Gastroesophageal sphincter (tissue), 3 donors: ENCODE data around the gene PLXDC1.

Source experiments
- POLR2A ChIP-seq, 2 donors: fragments of 450-650 bp; IDR thresholded peaks; one replicate each; pipeline ENCODE4 v1.6.1; 2017; ENCODE audit warnings: antibody characterized with exemption in 2 of 2, mild to moderate bottlenecking in 2 of 2, moderate library complexity in 1 of 2
- TF ChIP-seq, protein P1 (sequence below), 4 experiments: fragments of 200-600 bp in 2 of 4; fragments of 450-650 bp in 2 of 4; sonication (generic) in 1 of 4; IDR thresholded peaks; one replicate each; pipeline ENCODE4 v1.5.1; 2017 to 2019; ENCODE audit warnings: antibody characterized with exemption in 4 of 4, mild to moderate bottlenecking in 2 of 4, moderate library complexity in 2 of 4

DNA sequence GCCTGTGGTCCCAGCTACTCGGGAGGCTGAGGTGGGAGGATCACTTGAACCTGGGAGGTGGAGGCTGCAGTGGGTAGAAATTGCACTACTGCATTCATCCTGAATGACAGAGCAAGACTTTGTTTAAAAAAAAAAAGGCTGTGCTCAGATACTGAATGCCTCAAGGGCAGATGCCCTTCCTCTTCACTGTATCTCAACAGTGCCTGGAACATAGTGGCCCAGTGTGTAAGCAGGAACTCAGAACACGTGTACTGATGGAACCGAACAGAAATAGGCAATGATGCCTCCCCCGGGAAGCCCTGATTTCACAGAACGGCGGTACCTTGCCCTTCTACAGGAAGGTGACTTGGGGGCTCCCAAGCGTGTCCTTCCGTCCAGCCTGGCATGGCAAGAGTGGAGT is 46.8 kb downstream of the PLXDC1 start:
- TF ChIP-seq, protein P1, sequence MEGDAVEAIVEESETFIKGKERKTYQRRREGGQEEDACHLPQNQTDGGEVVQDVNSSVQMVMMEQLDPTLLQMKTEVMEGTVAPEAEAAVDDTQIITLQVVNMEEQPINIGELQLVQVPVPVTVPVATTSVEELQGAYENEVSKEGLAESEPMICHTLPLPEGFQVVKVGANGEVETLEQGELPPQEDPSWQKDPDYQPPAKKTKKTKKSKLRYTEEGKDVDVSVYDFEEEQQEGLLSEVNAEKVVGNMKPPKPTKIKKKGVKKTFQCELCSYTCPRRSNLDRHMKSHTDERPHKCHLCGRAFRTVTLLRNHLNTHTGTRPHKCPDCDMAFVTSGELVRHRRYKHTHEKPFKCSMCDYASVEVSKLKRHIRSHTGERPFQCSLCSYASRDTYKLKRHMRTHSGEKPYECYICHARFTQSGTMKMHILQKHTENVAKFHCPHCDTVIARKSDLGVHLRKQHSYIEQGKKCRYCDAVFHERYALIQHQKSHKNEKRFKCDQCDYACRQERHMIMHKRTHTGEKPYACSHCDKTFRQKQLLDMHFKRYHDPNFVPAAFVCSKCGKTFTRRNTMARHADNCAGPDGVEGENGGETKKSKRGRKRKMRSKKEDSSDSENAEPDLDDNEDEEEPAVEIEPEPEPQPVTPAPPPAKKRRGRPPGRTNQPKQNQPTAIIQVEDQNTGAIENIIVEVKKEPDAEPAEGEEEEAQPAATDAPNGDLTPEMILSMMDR (IDR thresholded peaks at IDR 0.05): no peak
- no peak for TF ChIP-seq POLR2A (IDR thresholded peaks at IDR 0.05)
